Measurements from ENCODE around the gene GPR87. TPM values are rescaled to one million over a fixed set of nuclear protein-coding genes. Genes with fewer than 3 reads are reported as not detected.
A peak's percentile ranks its signal among the peaks of the same experiment; 100 is the strongest.

Gene GPR87
- total RNA-seq, 1 experiment from 2014 or later, result 3.8 TPM

DNA sequence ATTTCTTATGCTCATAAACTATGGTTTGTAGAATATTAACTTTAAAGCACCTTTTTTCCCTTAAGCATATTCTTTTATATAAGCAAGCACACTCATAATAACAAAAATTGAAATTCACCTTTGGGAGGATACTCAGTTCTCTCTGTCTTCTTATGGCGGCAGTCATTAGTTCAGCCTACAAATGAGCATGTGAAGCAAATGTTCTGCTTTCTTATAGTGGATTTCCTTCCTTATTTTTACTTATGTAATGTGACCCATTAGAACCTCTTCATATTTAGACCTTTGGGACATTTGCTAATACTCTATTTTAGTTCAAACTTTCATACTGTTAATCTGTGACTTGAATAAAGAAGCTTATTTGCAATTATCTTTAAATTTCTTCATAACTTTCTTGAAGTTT is 12.7 kb upstream of the GPR87 start, which contains the start of gene P2RY13 (continued):
- TF ChIP-seq ZNF274 (IDR thresholded peaks at IDR 0.05; ENCODE audit: low read depth, low read length), result no peak

DNA sequence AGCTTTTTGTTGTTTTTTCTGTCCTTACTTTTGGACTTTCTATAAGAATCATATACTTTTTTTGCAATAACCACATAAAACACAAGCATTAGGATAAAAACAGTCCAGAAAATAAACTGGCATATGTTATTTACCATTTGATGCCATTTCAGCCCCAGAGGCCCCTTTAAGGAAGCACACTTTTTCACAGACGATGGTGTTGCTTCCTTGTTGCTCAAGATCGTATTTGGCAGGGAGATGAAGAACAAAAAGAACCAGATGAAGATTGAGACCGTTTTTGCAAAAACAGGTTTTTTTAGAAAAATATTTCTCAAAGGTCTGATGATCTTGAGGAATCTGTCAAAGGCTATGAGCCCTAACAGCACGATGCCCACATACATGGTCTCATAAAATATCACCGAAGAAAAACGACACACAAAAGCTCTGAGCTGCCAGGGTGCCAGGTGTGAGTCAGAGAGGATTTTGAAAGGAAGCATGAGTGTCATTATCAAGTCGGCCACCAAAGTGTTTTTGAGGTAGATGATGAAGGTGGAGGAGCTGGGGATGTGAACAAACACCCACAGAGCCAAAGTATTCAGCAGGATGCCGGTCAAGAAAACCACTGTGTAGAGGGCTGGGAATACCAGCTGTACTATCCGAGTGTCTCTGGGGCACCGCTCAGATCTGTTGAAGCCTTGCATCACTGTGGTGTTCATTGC is 11.8 kb upstream of the GPR87 start:
- no peak overlapping the region for H3K27ac ChIP-seq (ENCODE audit: low read depth, low read length)
- no peak for TF ChIP-seq POLR2A (IDR thresholded peaks at IDR 0.05; ENCODE audit: borderline replicate concordance, extremely low read depth, insufficient read depth, insufficient read length)
- TF ChIP-seq, protein P1, sequence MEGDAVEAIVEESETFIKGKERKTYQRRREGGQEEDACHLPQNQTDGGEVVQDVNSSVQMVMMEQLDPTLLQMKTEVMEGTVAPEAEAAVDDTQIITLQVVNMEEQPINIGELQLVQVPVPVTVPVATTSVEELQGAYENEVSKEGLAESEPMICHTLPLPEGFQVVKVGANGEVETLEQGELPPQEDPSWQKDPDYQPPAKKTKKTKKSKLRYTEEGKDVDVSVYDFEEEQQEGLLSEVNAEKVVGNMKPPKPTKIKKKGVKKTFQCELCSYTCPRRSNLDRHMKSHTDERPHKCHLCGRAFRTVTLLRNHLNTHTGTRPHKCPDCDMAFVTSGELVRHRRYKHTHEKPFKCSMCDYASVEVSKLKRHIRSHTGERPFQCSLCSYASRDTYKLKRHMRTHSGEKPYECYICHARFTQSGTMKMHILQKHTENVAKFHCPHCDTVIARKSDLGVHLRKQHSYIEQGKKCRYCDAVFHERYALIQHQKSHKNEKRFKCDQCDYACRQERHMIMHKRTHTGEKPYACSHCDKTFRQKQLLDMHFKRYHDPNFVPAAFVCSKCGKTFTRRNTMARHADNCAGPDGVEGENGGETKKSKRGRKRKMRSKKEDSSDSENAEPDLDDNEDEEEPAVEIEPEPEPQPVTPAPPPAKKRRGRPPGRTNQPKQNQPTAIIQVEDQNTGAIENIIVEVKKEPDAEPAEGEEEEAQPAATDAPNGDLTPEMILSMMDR (IDR thresholded peaks at IDR 0.05 in 2 of 3, conservative IDR thresholded peaks at IDR 0.05 in 1 of 3; ENCODE audit: borderline replicate concordance in 1 of 3, insufficient read depth in 1 of 3, low read depth in 2 of 3, low read length in 2 of 3), result 0 out of 6 replicates have a peak, but pooled peaks of 1 of the 3 experiments have one; percentile 5
- TF ChIP-seq, protein P2, sequence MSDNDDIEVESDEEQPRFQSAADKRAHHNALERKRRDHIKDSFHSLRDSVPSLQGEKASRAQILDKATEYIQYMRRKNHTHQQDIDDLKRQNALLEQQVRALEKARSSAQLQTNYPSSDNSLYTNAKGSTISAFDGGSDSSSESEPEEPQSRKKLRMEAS (IDR thresholded peaks at IDR 0.05), result peak; percentile 32; the same call in 1 of the 2 replicates
- TF ChIP-seq ZFX (IDR thresholded peaks at IDR 0.05), result no peak
- no peak for TF ChIP-seq SRF (IDR thresholded peaks at IDR 0.05; ENCODE audit: low read depth)
- no peak for TF ChIP-seq ZNF274 (IDR thresholded peaks at IDR 0.05; ENCODE audit: low read depth, low read length)
- TF ChIP-seq EGR1 (IDR thresholded peaks at IDR 0.05; ENCODE audit: low read depth), result no peak
- TF ChIP-seq JUND (IDR thresholded peaks at IDR 0.05), result peak; percentile 19; the same call in 1 of the 2 replicates
- TF ChIP-seq, protein P3, sequence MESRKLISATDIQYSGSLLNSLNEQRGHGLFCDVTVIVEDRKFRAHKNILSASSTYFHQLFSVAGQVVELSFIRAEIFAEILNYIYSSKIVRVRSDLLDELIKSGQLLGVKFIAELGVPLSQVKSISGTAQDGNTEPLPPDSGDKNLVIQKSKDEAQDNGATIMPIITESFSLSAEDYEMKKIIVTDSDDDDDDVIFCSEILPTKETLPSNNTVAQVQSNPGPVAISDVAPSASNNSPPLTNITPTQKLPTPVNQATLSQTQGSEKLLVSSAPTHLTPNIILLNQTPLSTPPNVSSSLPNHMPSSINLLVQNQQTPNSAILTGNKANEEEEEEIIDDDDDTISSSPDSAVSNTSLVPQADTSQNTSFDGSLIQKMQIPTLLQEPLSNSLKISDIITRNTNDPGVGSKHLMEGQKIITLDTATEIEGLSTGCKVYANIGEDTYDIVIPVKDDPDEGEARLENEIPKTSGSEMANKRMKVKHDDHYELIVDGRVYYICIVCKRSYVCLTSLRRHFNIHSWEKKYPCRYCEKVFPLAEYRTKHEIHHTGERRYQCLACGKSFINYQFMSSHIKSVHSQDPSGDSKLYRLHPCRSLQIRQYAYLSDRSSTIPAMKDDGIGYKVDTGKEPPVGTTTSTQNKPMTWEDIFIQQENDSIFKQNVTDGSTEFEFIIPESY (IDR thresholded peaks at IDR 0.05; ENCODE audit: extremely low read depth, insufficient replicate concordance, low read length), result no peak
- TF ChIP-seq ELF1 (IDR thresholded peaks at IDR 0.05; ENCODE audit: borderline replicate concordance, low read depth), result no peak
- TF ChIP-seq EZH2phosphoT487 (IDR thresholded peaks at IDR 0.05; ENCODE audit: borderline replicate concordance), result no peak
- no peak for TF ChIP-seq POLR2AphosphoS5 (IDR thresholded peaks at IDR 0.05; ENCODE audit: low read depth, low read length)
- TF ChIP-seq, protein P4, sequence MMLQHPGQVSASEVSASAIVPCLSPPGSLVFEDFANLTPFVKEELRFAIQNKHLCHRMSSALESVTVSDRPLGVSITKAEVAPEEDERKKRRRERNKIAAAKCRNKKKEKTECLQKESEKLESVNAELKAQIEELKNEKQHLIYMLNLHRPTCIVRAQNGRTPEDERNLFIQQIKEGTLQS (IDR thresholded peaks at IDR 0.05), result no peak
- TF ChIP-seq TCF7L2 (IDR thresholded peaks at IDR 0.05; ENCODE audit: borderline replicate concordance, extremely low read depth, insufficient read depth, insufficient read length), result peak; percentile 9
- peak; percentile 37; the same call in 1 of the 2 replicates for TF ChIP-seq FOSL1 (IDR thresholded peaks at IDR 0.05; ENCODE audit: low read depth)
- TF ChIP-seq EZH2 (IDR thresholded peaks at IDR 0.05), result no peak
- TF ChIP-seq SP1 (IDR thresholded peaks at IDR 0.05; ENCODE audit: low read depth), result no peak
- no peak for TF ChIP-seq CBX3 (IDR thresholded peaks at IDR 0.05; ENCODE audit: low read depth)
- no peak for TF ChIP-seq SIN3A (IDR thresholded peaks at IDR 0.05; ENCODE audit: low read depth)
- no peak; the same call in 1 of the 2 replicates for TF ChIP-seq CEBPB (IDR thresholded peaks at IDR 0.05; ENCODE audit: low read depth)
- TF ChIP-seq YY1 (IDR thresholded peaks at IDR 0.05; ENCODE audit: extremely low read depth, insufficient replicate concordance, low read depth, low read length), result no peak

More for the DNA sequence above, 11.8 kb upstream of the GPR87 start:
- BruUV-seq (replicated peaks), result no TSS peak
- H3K9me3 ChIP-seq (ENCODE audit: control insufficient read depth in 1 of 2, insufficient read depth in 1 of 2, low read depth in 1 of 2, low read length in 2 of 2), result no peaks in the 10 kb centered on the region
- no peaks in the 10 kb centered on the region for H3K36me3 ChIP-seq (ENCODE audit: control insufficient read depth in 1 of 2, insufficient read depth in 2 of 2, low read length in 2 of 2)
- H3K4me3 ChIP-seq (replicated peaks in 1 of 2; ENCODE audit: low read depth in 1 of 2, low read length in 2 of 2), result peak overlapping the region in 1 of 2 experiments; percentile 40; a peak in 2 of 4 replicates
- H3K27me3 ChIP-seq (ENCODE audit: insufficient read depth, low read length), result no peaks in the 10 kb centered on the region
- POLR2A ChIA-PET, result no interaction called here
- H4K20me1 ChIP-seq (ENCODE audit: insufficient read depth), result no peaks in the 10 kb centered on the region
- H3K4me1 ChIP-seq (ENCODE audit: control insufficient read depth in 1 of 2, insufficient read depth in 2 of 2, low read length in 2 of 2), result peaks cover 15 to 22% of the 10 kb centered on the region in 2 experiments
- CTCF ChIA-PET, result interaction anchor here (0.6 to 1.7 kb wide), 9 partner anchors 10 to 511 kb away, joined by 3 to 10 read pairs (median 5); partner anchors contain the start of gene GPR87
- H3K79me2 ChIP-seq (ENCODE audit: insufficient read depth, low read length), result no peaks in the 10 kb centered on the region
- intact Hi-C loops (cut with micrococcal nuclease), result loop anchor here (1.0 kb wide), 1 partner anchor 38 kb away; no protein-coding TSS in a partner anchor
- peak overlapping the region; percentile 47 for H2AFZ ChIP-seq (ENCODE audit: low read depth, low read length, poor library complexity, severe bottlenecking)
- DNase-seq (ENCODE audit: low read depth, low spot score) (no peak), ATAC-seq (peak; percentile 78)
- H3K4me2 ChIP-seq (ENCODE audit: low read length), result peak overlapping the region; percentile 66
- peak overlapping the region; percentile 12; the same call in 1 of the 2 replicates for H3K9ac ChIP-seq (ENCODE audit: low read length)
- H3K9me2 ChIP-seq (ENCODE audit: insufficient read depth), result no peaks in the 10 kb centered on the region
- RAD21 ChIA-PET (ENCODE audit: low non-redundant PET in 1 of 2, low total read pairs in 2 of 2, uncharacterized antibody in 2 of 2, unreplicated experiment in 2 of 2), result no interaction called here
